ENCODE results near the gene SFMBT2.
A peak's percentile ranks its signal among the peaks of the same experiment; 100 is the strongest.

SFMBT2 gene

DNA sequence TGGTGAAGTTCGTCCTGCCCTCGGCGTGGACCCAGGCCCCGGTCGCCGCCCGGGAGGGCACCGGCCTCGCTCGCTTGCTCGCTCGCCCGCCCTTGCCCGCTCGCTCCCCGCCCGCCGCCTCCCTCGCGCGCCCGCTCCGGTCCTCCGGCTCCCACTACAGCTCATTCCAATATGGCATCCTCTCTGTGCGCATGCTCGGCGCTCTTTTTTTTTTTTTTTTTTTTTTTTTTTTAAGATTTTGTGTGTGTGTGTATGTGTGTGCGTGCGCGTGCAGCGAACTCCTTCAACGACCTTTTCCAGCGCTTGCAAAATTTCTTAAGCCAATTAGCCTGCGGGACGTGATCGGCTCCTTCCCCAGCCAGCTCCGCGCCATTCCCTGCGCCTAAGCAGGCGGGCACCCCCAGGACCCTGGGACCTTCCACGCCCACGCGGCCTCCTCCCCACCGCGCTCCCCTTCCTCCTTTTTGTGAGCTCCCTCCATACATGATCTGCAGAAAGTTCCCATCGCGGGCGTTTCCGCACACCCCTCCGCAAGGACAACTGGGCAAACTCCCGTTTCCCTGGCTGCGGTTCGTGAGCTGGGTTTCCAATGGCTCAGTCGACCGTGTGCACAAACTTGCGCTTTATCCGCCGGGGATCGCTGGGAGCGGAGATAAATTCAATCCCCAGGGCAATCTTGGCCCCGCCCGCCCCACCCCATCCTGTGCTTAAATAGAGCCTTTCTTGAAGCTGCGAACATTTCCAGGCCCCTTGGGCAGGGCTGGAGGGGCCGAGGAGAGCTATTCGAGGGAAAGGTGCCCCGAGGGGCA, at the start of gene SFMBT2:
Gene SFMBT2 (minus strand): TSS at position 173 of the 809 bp plus-strand sequence. CDS start 29,136 bp downstream, outside the sequence.
- Histone ChIP-seq H3K27ac (ENCODE audit: low read length) (no peak within 1 kb of the TSS), H3K9ac (ENCODE audit: low read depth, low read length) (peak within 1 kb of the TSS; percentile 64; the same call in 1 of the 2 replicates), H3K27me3 (ENCODE audit: insufficient read depth, low read length) (peaks cover 88% of the 10 kb centered on the region), H3K9me3 (ENCODE audit: insufficient read depth, low read depth, low read length) (no peaks in the 10 kb centered on the region; the same call in 1 of the 2 replicates), H3K36me3 (ENCODE audit: insufficient read depth, low read depth, low read length) (no peaks in the 10 kb centered on the region), H3K4me1 (ENCODE audit: insufficient read depth, low read length) (peaks cover 5% of the 10 kb centered on the region; the same call in 1 of the 2 replicates), H3K4me3 (ENCODE audit: low read length) (peak within 1 kb of the TSS; percentile 74)

DNA sequence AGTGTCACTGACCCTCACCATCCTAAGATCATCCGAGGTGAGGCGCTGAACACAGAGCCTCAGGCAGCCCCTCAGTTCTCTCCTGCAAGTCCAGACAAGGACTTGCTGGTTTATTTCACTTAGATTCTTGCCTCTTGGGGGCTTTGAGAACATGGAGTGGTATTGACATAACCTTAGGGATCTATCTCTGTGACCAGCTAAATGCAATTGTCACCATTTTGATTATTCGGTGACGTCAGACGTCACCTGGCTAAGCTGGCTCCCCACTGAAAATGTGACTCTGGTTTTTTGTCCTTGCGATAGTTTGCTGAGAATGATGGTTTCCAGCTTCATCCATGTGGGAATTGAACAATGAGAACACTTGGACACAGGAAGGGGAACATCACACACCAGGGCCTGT, 49.2 kb upstream of the SFMBT2 start:
- Histone ChIP-seq H3K36me3 (ENCODE audit: insufficient read depth, low read depth, low read length) (no peaks in the 10 kb centered on the region), H3K4me3 (ENCODE audit: low read length) (no peak overlapping the region), H3K9ac (ENCODE audit: low read depth, low read length) (no peak overlapping the region), H3K9me3 (ENCODE audit: insufficient read depth, low read depth, low read length) (no peaks in the 10 kb centered on the region), H3K4me1 (ENCODE audit: insufficient read depth, low read length) (peaks cover 5% of the 10 kb centered on the region; the same call in 1 of the 2 replicates), H3K27me3 (ENCODE audit: insufficient read depth, low read length) (no peaks in the 10 kb centered on the region), H3K27ac (ENCODE audit: low read length) (no peak overlapping the region)

DNA sequence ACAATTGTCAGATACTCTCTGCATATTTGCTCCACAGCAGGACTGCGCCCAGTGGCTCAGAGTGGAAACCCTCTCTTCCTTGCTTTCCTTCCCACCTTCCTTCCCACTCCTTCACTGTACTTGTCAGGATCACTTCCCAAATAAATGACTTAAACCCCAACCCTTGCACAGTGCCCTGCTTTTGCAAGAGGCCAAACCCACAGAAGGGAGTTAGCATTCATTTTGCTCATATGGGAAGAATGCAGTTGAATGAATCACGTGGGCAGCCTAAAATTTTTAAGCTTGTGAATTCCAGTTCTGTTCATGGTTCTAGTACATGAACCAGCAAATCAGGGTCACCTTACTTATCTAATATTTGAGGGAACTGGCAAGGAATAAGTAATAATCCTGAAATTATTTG, 47.7 kb upstream of the SFMBT2 start:
- Histone ChIP-seq H3K36me3 (ENCODE audit: insufficient read depth, low read depth, low read length) (no peaks in the 10 kb centered on the region), H3K27me3 (ENCODE audit: insufficient read depth, low read length) (no peaks in the 10 kb centered on the region), H3K4me3 (ENCODE audit: low read length) (no peak overlapping the region; the same call in 1 of the 2 replicates), H3K9ac (ENCODE audit: low read depth, low read length) (no peak overlapping the region), H3K9me3 (ENCODE audit: insufficient read depth, low read depth, low read length) (no peaks in the 10 kb centered on the region), H3K4me1 (ENCODE audit: insufficient read depth, low read length) (peaks cover 5% of the 10 kb centered on the region; the same call in 1 of the 2 replicates), H3K27ac (ENCODE audit: low read length) (no peak overlapping the region)

DNA sequence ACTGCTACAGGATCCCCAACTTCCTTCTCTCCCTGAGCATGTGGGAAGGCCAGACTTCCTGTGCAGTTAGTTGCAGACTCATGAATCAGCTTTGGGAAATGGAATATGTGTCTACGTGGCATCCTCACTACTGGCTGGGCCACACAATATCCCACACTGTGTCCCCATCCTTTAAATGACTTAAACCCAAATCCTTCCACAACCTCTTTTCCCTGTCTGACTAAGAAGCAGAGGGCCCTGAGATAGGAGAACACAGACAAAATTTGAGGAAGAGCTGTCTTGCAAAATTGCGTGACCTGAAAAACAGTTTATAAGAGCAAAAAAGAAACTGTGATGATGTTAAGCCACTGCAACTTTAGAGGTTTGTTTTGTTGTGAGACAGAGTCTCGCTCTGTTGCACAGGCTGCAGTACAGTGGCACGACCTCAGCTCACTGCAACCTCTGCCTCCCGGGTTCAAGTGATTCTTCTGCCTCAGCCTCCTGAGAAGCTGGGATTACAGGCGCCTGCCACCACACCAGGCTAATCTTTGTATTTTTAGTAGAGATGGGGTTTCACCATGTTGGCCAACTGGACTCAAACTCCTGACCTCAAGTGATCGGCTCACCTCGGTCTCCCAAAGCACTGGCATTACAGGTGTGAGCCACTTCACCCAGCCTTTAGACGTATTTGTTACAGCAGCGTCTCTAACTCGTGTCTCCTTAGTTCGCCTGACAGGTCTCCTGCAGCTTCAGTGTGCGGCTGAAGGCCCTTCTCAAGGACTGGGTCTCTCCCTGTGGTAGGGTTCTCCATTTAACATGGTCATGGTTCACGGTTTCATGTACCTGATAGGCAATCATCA, 46.9 kb upstream of the SFMBT2 start:
- H3K36me3 ChIP-seq (ENCODE audit: insufficient read depth, low read depth, low read length) = no peaks in the 10 kb centered on the region
- H3K27me3 ChIP-seq (ENCODE audit: insufficient read depth, low read length) = no peaks in the 10 kb centered on the region
- no peak overlapping the region for H3K27ac ChIP-seq (ENCODE audit: low read length)
- H3K9ac ChIP-seq (ENCODE audit: low read depth, low read length) = no peak overlapping the region
- no peak overlapping the region for H3K4me3 ChIP-seq (ENCODE audit: low read length)
- peaks cover 5% of the 10 kb centered on the region; the same call in 1 of the 2 replicates for H3K4me1 ChIP-seq (ENCODE audit: insufficient read depth, low read length)
- H3K9me3 ChIP-seq (ENCODE audit: insufficient read depth, low read depth, low read length) = no peaks in the 10 kb centered on the region

DNA sequence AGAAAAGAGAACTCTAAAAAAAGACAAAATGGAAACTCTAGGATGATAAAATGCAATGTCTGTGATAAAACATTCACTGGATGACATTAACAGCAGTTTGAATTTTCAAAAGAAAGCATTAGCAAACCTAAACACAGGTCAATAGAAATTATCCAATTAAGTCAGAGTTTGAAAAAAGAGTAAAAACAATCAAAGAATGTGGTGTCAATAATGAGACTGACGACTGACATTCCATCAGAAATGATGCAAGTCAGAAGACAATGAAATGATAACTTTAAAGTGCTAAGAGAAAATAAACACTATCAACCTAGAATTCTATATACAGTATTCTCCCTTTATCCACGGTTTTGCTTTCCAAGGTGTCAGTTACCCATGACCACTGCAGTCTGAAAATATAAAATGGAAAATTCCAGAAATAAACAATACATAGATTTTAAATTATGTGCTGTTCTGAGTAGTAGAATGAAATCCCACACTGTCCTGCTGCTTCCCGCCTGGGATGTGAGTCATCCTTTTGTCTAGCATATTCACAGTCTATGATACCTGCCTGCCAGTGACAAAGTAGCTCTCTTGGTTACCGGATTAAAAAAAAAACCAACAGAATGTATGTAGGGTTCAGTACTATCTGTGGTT, 38.3 kb upstream of the SFMBT2 start:
- Histone ChIP-seq H3K9ac (ENCODE audit: low read depth, low read length) (no peak overlapping the region), H3K27ac (ENCODE audit: low read length) (no peak overlapping the region), H3K36me3 (ENCODE audit: insufficient read depth, low read depth, low read length) (no peaks in the 10 kb centered on the region), H3K9me3 (ENCODE audit: insufficient read depth, low read depth, low read length) (peaks cover 26% of the 10 kb centered on the region), H3K27me3 (ENCODE audit: insufficient read depth, low read length) (no peaks in the 10 kb centered on the region), H3K4me3 (ENCODE audit: low read length) (no peak overlapping the region), H3K4me1 (ENCODE audit: insufficient read depth, low read length) (peaks cover 4% of the 10 kb centered on the region; the same call in 1 of the 2 replicates)

DNA sequence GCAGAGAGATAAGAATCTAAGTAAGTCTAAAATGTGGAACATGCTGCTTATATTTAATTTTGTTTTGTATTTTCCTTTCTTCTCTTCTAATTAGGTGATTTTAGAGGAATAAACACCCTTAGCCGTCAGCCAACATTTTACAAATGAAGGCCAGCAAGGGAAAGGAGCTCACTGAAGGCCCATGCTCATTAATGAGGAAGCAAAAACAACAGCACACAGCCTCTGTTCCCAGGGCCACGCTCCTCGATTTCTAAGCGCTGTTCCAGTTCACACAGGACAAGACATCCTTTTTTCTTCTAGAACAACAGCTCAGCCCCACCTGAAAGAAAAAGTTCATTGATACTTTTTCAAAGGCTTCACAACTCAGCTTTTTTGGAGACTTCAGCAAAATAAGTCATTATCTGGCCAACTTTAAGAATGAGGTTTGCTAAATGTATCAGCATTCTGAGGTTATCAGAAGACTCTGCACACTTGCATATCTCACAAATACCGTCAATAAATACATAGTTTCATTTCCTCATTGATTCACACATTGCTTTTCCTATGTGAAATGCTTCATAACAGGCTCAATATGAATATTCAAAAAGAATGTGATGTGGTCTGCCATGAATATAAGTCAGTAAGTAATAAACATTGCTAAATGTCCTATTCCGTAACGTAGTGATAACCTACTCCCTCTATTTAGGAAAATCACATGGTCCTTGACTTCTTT, 34.8 kb upstream of the SFMBT2 start:
- Histone ChIP-seq H3K27me3 (ENCODE audit: insufficient read depth, low read length) (no peaks in the 10 kb centered on the region), H3K4me3 (ENCODE audit: low read length) (no peak overlapping the region), H3K27ac (ENCODE audit: low read length) (no peak overlapping the region), H3K9ac (ENCODE audit: low read depth, low read length) (no peak overlapping the region), H3K36me3 (ENCODE audit: insufficient read depth, low read depth, low read length) (no peaks in the 10 kb centered on the region), H3K4me1 (ENCODE audit: insufficient read depth, low read length) (peaks cover 4% of the 10 kb centered on the region; the same call in 1 of the 2 replicates), H3K9me3 (ENCODE audit: insufficient read depth, low read depth, low read length) (peaks cover 26% of the 10 kb centered on the region)

DNA sequence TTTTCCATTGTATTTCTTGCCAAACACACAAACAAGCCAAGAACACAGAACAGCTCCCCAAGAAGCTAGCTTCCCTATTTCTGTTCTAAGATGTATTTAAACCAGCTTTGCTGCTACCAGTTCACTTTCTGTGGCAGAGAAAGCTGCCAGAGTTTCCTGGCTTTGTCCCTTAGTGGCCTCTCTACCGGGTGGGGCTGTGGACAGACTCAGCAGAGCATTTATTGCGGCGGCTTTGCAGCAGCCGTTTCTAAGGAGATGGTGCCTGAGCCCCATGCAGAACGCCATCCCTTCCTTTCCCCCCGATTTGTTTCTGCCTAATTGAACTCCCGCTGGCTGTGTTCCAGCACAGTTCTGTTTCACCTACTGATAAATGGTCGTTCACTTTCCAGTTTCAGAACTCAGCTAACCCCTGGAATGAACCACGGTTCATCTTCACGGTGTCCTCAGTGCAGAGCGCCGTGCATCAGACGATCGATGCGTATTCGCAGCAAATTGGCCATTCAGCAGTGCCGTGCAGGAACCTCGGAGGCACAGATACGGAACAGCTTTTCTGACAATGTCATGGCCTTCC, 33.8 kb upstream of the SFMBT2 start:
- no peak overlapping the region for H3K4me3 ChIP-seq (ENCODE audit: low read length)
- peaks cover 19% of the 10 kb centered on the region for H3K9me3 ChIP-seq (ENCODE audit: insufficient read depth, low read depth, low read length)
- no peaks in the 10 kb centered on the region for H3K27me3 ChIP-seq (ENCODE audit: insufficient read depth, low read length)
- H3K4me1 ChIP-seq (ENCODE audit: insufficient read depth, low read length) = peaks cover 4% of the 10 kb centered on the region; the same call in 1 of the 2 replicates
- no peaks in the 10 kb centered on the region for H3K36me3 ChIP-seq (ENCODE audit: insufficient read depth, low read depth, low read length)
- H3K27ac ChIP-seq (ENCODE audit: low read length) = no peak overlapping the region
- H3K9ac ChIP-seq (ENCODE audit: low read depth, low read length) = no peak overlapping the region

DNA sequence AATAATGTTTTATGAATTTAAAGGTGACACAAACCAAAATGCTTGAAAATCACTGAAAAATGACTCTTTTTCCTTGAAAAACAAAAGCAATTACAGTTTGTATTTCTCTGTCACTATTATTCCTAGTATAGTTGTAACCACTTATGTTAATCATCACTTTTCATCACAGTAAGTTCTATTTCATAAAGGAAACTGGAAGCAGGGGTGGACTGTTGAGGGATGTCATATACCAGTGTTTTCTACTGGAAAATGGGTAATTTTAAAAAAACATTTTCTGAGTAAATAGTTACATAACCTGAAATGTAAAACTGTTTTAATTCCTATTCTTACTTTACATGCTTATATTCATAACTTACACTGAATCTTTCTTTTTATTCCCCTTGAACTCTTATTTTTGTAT, 32.2 kb upstream of the SFMBT2 start:
- Histone ChIP-seq H3K9me3 (ENCODE audit: insufficient read depth, low read depth, low read length) (peaks cover 4% of the 10 kb centered on the region; the same call in 1 of the 2 replicates), H3K9ac (ENCODE audit: low read depth, low read length) (no peak overlapping the region), H3K4me1 (ENCODE audit: insufficient read depth, low read length) (peaks cover 4% of the 10 kb centered on the region; the same call in 1 of the 2 replicates), H3K4me3 (ENCODE audit: low read length) (no peak overlapping the region), H3K27ac (ENCODE audit: low read length) (no peak overlapping the region), H3K27me3 (ENCODE audit: insufficient read depth, low read length) (no peaks in the 10 kb centered on the region), H3K36me3 (ENCODE audit: insufficient read depth, low read depth, low read length) (no peaks in the 10 kb centered on the region)

DNA sequence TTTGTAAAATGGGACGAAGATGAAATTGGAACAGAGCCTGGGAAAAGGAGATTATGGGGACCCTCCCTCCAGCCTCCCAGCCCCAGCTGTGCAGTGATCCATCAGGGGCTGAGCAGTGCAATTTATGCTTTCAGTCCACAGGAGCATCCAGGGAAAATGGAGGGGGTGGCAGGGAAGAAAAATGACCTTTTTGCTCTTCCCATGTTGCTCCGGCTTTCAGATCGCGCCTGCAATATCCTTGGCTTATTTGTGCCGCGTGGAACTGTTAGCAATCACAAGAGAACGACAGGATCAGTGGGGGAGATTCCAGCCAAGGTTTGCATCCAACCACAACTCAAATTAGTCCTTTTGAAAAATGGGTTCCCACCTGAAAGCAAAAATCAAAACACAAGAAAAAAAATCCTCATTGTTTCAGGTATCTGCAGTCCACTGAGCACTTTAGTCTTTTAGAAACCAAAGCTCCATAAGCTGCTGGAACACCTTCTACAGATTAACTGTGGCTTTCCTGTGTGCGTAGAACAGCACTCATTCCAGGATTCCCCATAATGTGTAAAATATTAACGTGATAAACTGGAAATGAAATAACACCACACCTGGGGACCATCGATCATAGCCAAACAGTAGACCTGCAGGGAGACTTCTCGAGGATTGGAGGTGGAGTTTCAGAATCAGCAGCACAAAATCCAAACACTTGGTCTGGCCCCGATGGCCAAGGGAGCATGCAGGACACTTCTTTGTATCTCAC, 30.7 kb upstream of the SFMBT2 start:
- H3K27ac ChIP-seq (ENCODE audit: low read length) = no peak overlapping the region
- H3K4me3 ChIP-seq (ENCODE audit: low read length) = no peak overlapping the region
- H3K36me3 ChIP-seq (ENCODE audit: insufficient read depth, low read depth, low read length) = no peaks in the 10 kb centered on the region
- no peaks in the 10 kb centered on the region for H3K27me3 ChIP-seq (ENCODE audit: insufficient read depth, low read length)
- H3K9me3 ChIP-seq (ENCODE audit: insufficient read depth, low read depth, low read length) = no peaks in the 10 kb centered on the region
- H3K4me1 ChIP-seq (ENCODE audit: insufficient read depth, low read length) = peaks cover 1% of the 10 kb centered on the region; the same call in 1 of the 2 replicates
- no peak overlapping the region for H3K9ac ChIP-seq (ENCODE audit: low read depth, low read length)

DNA sequence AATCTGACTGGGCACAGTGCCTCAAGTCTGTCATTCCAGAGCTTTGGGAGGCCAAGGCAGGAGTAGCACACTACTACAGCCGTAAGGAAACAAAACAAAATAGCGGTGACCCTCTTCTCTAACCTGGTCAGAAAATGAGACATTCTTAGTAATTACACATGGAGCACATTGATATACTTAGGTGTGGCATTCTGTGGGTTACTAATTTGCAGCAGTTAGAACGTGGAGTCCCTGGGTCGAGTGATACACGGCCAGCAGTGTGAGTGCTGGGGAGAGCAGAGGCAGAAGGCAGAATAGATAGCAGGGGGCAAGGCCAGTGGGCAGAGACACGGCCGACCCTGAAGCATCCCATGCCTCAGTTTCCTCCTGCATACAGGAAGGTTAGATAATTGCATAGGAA, 28.9 kb upstream of the SFMBT2 start:
- H3K27ac ChIP-seq (ENCODE audit: low read length) = no peak overlapping the region
- H3K4me1 ChIP-seq (ENCODE audit: insufficient read depth, low read length) = peaks cover 3% of the 10 kb centered on the region; the same call in 1 of the 2 replicates
- H3K27me3 ChIP-seq (ENCODE audit: insufficient read depth, low read length) = no peaks in the 10 kb centered on the region
- H3K4me3 ChIP-seq (ENCODE audit: low read length) = no peak overlapping the region
- no peak overlapping the region for H3K9ac ChIP-seq (ENCODE audit: low read depth, low read length)
- H3K9me3 ChIP-seq (ENCODE audit: insufficient read depth, low read depth, low read length) = no peaks in the 10 kb centered on the region
- no peaks in the 10 kb centered on the region for H3K36me3 ChIP-seq (ENCODE audit: insufficient read depth, low read depth, low read length)
